Activated T-cell treated with anti-CD3 and anti-CD28 coated beads for 24 hours (primary cell): ENCODE results near the gene IKZF2.

Experiments used
- DNase-seq: peaks from one replicate; pipeline ENCODE4 v3.0.0-alpha.2; 2020; ENCODE audit warnings: low read depth

Gene IKZF2

DNA sequence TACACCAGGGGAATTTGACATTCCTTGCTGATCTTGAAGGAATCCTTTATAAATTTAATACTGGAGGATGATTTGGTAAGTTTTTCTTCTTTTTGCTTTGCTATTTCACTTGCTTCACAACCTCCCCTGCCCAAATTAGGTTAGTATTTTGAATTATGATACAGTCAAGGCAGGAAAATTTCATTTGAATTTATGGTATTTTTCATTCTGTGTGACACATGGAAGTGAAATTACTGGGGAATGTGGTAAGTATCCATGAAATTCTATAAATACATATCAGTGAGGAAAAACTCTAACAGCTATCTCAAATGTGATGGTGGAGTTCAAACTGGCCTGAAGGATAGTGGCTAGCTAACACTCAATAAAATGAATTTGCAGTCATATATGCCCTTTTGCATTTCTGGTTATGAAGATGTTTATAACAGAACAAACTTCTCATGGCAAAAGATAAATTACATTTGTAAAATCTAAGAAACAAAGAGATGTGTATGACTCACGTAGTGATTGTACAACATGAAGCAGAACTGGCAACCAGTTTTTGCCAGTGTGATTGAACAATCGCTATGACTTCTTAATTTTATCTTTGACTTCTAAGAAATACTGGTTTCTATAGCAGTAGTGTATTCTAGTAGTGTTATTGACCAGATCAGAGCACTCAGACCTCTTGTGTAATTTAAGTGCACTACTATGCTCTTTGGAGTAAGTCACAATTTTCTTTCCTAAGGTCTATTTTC lies 152.6 kb downstream of the IKZF2 start:
- DNase-seq, result no peak

DNA sequence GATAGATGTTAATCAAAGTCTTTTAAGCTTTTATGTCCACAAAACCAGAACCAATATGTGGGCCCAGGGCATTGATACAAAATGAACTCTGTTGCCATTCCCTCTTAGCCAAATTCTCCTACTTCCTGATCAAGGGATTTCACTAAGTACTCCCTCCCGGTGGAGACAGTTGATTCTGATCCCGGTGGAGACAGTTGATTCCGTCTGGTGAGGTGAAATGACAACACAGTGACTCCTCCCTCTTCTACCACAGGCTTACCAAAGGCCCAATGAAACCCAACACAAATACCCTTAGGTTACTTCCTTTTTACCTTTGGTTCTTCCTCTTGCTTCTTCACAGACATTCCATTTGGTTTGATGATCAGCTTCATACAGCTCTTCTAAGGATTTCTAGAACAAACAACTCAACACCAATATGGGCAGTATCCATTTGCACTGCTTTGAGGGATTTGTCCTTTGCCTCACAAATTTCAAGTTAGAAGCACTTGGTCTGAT lies 153.8 kb downstream of the IKZF2 start:
- DNase-seq, result no peak

DNA sequence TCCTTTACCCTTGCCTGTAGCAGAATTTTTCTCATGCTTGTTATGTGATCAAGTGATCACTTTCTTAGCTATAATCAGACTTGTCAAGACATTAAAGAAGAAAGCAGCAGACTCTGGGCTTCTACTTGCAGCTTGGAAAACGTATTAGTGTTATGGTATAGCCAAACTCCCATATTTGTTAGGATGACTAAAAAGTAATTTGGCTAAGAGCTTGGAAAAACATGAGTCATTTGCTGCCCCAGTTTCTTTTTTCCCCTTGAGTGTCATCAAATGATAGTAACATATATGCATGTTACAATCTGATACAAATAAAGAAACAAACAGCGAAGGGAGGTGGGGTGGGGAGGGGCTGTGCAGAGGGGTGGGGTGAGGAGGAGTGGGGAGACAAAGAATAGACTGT lies 155.5 kb downstream of the IKZF2 start:
- DNase-seq, result no peak

DNA sequence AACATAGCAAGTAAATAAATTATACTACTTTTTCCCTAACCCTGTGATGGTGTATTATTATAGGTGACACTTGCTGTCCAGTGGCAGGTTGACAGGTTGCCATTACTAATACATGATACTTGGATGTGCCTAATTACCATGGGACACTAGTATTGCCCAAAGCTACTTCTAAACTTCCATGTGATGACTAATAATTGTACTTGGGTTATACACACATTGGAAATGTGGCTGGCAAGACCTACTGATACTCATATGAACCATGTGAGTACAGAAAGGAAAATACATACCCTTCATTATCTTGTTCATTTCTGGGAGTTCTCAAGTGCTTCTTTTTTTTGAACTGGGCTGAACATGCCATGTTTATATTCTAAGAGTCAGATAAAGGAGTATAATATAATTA lies 156.4 kb downstream of the IKZF2 start:
- no peak for DNase-seq

DNA sequence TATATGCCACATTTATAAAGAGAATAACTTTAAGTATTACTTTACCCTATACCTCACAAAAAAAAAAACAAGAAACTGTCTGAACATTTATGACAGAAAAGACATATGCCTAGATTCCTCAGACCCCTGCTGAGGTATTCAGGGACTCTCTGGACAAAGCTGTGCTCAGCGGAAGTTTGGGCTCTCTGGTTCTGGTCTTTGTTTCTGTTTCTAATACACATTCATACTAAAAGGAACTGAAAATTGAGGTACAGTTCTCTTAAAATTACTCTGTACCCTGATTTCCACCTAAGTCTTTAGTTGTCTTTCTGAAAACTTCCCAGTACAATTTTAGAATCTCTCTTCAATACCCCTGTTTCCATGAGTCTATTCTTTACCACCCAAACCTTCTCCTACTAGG lies 160.3 kb downstream of the IKZF2 start:
- DNase-seq, result no peak

DNA sequence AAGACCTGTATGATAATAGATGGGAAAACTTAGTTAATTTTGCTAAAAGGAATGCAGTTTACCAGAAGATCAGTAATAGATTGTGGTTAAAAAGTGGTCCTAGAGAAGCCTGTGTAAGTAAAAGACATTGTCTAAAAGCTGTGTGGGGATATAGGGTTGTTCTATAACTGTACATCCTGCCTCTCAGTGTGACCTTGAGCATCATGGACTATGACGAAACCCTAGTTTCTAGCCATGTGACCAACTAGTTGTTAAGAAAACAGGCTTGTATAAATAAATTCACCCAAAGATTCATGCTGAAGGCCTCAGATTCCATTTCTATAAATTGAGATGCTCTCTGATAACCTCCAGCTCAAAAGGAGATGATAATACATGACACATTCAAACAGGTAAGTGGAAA lies 160.7 kb downstream of the IKZF2 start:
- DNase-seq, result no peak

DNA sequence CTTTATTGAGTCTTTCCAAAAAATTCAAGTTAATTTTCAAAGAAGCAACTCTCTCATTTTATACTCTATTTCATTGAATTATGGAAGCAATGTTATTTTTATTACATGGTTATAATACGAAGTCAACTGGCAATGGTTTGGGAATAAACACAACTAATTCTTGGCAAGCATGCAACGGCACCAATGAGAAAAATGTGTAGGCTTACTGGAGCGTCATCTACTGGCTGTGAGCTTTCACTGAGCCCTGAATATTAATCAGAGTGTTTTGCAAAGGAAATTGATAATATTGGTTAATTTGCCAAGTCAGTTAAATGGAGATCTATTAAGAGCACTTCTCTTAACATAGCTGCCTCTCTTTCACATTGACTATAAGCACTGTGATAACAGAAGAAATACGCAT lies 163.9 kb downstream of the IKZF2 start:
- DNase-seq, result no peak

DNA sequence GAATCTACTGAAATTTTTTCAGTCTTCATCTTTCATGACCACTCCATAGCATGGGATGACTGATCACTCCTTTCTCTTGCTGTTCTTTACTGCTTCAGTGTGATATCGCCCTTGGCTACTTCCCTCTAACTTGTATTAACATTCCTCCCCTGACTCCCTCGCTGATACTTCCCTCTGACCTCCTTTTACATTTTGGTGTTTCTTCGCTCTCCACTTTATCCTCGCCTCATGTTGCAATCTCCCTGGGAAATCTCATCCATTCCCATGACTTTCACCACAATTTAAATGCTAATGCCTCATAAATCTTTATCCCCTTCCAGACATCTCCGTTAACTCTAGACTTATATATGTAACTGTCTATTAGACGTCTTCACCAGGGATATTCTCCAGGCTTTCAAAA lies 167.3 kb downstream of the IKZF2 start:
- DNase-seq, result no peak

DNA sequence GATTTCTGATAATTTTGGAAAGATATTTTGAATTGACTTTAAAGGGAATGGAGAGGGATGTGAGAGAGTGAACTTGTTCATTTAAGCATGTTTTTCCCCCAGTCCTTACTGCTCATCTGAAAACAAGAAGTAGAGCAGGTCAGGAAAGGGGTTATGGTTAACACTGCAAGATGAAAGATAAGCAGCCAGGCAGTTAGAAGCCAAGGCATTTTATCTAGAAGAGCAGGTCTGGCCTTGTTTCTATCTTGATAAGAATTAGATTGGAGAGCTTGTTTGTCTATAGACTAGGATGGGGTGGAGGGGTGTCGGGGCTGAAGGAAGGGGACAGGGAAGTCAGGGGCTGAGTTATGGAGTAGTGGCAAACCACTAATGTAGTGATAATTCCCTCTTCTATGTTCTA lies 171.6 kb downstream of the IKZF2 start:
- DNase-seq, result no peak

DNA sequence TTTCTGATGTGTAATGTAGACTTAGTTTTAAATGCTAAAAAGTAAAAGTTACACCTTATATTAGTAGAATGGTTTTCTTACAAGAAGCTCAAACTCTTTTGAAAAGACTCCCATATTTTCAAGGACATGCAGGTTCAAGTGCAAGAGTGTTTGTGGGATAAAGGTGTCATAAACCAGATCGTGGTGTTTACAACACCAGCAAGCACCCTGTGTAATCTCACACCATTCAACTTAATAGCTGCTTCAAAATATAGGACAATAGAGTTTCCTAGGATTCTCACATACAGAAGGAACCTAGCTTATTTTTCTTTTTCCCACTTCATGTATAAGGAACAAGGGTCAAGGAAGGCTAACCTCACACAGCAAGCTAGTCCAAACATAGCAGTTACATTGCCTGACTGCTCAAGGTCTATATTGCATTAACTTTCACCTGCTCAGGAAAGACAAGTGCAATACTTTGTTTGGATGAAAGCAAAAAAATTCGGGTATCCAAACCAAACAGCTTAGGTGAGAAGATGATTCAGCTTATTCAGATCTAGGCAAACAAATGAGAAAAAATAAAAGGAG lies 172.3 kb downstream of the IKZF2 start:
- DNase-seq, result no peak

DNA sequence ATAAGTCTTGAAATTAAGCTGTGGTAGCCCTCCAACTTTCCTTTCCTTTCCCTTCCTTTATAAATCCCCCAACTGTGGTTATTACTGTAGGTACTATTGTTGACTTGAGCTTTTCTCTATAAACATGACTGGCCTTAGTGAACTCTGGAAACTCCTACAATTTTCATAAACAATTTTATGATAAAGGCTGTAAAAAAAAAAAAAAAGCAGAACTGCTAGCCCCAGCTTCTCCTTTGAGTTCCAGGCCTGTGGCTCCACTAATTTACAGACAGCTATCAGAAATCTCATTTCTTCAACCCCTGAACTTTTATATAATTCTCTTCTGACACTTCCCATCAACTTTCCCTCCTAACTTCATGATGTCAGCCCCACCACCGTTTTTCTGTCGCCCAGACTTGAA lies 174.3 kb downstream of the IKZF2 start:
- DNase-seq, result no peak

DNA sequence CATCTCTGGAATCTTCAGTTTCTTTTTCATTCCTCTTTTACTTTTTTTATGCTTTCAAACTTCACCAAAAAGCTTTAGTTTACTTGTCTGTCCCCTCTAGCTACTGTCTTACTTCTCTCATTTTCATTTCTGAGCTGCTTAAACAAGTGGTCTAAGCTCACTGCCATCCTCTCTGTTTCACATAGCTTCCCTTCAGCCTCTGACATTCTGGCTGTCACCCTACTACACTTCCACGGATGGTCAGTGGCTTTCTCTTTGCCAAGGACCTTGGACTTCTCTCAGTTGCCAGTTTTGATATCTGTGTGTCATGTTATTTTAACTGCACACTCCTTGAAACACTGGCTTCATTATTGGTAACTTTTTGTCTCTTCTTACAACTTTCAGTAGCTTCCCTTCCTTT lies 176.1 kb downstream of the IKZF2 start:
- no peak for DNase-seq

DNA sequence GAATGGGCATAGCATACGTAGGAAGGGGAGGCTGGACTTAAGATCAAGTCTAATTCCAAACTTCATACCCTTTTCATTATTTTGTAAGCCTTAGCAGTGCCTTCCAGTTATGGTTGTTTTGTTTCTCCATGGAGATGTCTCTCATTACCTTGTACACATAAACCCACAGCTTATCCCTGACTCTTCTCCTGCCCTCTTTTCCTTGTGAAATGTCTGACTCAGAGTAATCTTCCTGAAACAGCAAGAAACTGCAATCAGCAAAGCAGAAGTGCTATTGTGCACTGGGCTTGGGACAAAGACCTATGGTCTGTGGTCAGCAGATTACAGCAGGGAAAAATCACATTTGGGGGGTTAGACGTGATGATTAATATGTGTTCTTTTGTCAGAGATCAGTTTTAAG lies 176.7 kb downstream of the IKZF2 start:
- no peak for DNase-seq

DNA sequence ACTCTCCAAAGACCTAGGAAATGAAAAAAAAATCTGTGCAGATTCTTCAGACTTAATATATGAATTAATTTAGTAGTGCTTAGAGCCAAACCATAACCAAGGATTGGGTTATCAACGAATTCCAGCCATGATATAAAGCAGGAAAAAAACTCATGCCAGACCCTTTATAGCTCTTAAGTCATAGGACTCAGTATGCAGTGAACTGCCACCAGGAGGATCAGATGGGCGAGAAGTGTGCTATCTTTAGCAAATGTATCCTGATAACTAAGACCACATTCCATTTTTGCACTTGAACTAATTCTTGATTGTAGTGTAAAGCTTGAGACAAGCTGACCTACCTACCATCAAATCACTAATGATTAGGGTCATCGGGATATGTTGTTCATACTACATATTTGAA lies 178.1 kb downstream of the IKZF2 start:
- DNase-seq, result no peak

DNA sequence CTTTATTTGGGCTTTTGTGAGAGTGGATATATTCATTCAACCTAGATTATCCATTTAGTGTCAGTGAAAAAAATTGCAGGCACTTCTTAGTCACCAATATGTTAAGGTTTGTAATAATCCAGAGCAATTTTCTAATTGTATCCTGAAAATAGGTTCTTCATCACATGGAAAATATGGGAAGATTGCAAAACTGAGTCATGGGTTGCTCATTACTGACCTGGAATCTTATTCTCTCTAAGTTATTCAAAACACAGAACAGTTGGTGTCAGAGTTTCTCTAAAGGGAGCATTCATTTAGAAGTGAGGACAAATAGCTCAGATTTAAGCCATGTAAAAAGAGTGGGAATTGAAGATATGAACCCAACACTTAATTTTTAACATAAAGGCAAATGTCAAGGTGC lies 181.3 kb downstream of the IKZF2 start:
- no peak for DNase-seq

DNA sequence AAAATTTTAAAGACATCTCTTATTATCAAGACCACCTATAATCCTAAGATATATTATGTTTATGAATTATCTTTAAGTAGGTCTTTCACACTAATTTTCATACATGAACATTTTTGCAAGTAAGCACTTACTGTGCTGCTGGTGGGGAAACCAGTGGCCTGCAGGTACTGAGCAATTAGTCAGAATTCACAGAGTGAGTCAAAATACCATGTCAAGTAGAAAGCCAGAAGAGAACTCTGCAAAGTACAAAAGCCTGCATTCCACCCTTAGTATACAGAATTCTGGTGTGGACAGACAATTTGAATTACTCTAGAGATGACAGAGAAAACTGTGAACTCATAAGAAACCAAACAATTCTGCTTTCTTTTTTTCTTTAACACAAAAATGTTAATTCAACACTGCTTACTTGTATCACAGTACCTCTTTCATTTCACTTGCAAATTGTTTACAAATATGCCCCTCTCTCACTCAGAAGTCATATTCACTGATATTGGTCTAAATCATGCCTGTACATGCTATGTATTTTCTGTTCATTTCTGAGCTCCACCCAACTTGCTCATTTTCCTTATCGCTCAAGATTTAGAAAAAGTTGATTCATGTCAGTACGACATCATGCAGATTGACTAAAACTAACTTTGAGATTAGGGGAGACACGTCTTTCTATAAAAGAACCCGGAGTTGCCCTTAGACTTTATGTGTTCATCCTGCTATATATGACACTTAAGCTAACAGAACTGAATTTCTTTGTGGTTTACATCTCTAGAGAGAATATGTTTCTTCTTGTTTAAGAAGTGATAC lies 182.9 kb downstream of the IKZF2 start:
- DNase-seq, result no peak

DNA sequence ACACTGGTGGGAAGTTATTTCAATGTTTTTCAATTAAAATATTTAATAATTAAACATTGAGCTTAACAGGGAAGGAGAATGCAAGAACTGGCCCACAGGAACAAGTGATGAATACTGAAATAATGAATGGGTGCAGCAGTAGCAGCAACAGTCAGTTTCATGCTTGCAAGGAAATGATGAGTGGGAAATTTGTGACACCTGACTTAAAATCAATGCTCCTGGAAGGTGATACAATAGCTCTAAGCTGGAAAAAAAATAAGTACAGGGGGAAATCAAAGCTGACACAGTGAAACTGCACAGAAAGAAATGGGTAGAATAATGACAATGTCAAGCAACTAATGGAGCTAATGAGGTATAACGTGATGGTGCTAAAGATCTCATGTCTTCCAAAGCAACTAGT lies 184.5 kb downstream of the IKZF2 start:
- DNase-seq, result no peak

DNA sequence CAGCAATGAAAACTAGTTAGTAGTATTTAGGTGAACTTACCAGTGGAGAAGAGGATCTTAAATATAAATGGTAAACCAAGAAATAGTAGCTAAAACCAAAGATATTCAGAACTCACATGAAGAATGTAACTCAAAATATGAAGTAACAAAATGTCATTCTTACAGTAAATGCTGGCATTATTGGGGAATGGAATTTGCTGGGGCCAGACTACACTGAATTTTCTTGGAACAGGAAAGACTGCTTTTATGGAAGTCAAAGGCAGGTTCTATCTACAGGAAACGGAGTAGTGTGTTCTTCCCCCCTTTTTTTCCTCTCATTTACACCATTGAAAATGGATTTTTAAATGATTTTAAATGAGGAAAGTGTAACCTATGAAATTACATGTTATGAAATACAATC lies 188.7 kb downstream of the IKZF2 start:
- no peak for DNase-seq

DNA sequence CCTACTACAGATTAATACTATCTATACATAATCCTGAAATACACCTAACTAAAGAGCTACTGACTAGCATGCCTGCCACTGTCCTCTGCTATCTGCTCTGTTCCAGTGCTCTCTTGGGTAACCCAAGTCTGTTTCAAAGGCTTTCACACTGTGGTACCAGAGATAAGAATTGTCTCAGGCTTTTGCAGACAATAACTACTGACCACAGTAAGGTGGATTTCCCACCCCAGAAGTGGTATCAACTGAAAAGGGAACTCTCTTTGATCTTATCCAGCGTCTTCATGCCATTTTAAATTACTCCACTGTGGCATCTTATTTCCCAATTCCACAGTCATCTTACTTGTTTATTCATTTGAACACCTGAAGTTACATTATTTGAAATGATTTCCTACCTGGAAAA lies 190.2 kb downstream of the IKZF2 start:
- no peak for DNase-seq

DNA sequence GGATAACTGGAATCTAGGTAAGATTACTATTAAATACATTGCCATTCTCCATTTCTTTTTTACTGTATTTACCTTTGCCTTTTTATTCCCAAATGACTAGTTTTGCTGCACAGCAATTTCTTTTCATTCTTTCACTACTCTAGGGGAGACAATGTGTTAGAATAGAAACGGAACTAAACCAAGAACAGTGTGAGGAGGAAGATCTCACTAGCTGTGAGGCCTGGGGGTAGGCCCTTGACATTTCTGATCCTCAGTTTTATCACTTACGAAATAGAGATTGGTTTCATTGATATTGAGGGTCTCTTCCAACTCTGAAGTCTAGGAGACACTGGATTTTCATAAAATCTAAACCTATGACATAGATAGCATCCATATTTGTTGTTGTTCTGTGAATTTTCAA lies 191.1 kb downstream of the IKZF2 start:
- DNase-seq, result no peak

DNA sequence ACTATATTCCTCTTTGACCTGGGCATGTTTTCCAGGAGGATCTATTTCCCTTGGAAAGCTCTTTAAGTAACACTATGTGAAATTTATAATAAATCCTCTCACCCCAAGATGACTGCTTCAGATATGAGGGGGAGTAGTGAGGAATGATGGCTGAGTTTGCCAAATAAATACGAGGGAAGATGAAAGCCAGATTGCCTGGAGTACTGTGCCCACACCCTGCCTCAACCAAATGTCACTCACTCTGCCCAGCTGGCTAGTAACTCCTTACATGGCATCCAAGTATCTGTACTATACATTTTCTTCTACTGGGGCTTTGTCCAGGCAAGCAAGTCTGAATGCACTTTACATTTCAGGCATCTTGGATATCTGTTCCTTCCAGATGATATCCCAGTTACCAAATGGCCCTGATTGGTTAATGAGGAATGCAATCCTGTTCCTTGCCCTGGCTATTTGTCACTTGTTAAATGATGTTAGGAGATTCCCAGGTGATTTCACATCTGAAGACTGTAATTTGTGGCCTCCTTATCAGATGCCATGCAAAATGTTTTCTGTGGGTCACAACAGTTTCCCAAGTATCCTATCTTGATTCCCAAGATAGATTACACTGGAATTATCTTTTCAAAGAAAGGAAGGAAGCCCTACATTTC lies 191.8 kb downstream of the IKZF2 start:
- no peak for DNase-seq

DNA sequence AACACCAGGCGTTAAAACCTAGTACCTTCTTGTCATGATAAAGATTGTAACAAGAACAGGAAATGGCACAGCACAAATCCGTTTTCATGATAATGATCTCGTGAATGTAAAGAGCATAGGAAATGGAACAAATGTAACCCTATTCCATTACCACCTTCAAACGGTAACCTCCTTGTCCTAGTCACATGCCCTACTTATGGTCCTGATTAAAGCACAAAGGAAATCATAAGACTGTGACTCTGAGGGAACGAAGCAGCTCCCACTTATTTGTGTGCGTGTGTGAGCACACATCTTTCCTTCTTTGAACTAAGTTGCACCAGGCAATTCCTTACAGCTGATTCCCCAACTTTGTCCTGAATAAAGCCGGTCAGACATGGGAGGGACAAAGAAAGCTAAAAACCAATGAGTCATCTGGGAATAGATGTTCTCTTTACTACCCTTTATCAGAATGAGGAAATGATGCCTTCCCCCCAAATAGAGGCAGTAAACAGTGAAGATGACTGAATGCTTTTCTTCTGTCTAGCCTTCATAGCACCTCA lies 192.6 kb downstream of the IKZF2 start:
- no peak for DNase-seq

DNA sequence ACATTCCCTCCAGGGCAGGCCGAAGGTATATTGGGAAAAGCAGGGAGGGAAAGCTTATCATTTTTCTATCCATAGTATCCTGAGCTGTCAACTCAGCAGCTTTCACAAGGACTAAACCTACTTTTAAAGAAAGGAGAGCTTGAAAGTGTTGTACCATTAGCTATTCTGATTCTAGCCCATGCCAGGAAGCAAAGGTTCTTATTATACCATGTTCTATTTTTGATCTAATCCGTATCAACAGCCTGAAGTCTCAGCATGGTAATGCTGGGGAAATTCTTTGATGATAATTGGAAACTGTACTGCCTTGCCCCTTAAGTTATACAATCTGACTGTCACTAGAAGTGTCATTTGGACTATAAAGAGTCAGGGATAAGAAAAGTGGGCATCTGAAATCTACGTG lies 193.3 kb downstream of the IKZF2 start:
- DNase-seq, result no peak
